ENCODE data around the gene ACSL4.
"Not testable (repeated sequence)": the region's sequence is repeated elsewhere in the genome, so short reads cannot be mapped to it uniquely, and the experiment has no call there.

The ACSL4 gene

GRCh38 chrX:109751698-109752097 lies 18.6 kb upstream of the ACSL4 start:
- no peak for DNase-seq (ENCODE audit: low spot score)
- CTCF ChIA-PET: no interaction called here
- POLR2A ChIA-PET (ENCODE audit: low non-redundant PET): no interaction called here
- H3K27ac ChIP-seq: no peak overlapping the region
- TF ChIP-seq, protein P1, sequence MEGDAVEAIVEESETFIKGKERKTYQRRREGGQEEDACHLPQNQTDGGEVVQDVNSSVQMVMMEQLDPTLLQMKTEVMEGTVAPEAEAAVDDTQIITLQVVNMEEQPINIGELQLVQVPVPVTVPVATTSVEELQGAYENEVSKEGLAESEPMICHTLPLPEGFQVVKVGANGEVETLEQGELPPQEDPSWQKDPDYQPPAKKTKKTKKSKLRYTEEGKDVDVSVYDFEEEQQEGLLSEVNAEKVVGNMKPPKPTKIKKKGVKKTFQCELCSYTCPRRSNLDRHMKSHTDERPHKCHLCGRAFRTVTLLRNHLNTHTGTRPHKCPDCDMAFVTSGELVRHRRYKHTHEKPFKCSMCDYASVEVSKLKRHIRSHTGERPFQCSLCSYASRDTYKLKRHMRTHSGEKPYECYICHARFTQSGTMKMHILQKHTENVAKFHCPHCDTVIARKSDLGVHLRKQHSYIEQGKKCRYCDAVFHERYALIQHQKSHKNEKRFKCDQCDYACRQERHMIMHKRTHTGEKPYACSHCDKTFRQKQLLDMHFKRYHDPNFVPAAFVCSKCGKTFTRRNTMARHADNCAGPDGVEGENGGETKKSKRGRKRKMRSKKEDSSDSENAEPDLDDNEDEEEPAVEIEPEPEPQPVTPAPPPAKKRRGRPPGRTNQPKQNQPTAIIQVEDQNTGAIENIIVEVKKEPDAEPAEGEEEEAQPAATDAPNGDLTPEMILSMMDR (conservative IDR thresholded peaks at IDR 0.05; ENCODE audit: low read depth): no peak

DNA sequence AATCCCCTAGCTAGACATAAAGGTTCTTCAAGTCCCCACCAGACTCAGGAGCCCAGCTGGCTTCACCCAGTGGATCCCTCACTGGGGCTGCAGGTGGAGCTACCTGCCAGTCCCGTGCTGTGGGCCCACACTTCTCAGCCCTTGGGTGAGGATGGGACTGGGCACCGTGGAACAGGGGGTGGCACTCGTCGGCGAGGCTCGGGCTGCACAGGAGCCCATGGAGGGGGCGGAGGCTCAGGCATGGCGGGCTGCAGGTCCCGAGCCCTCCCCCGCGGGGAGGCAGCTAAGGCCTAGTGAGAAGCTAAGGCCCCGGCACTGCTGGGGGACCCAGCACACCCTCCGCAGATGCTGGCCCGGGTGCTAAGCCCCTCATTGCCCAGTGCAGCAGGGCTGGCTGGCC lies 16.1 kb upstream of the ACSL4 start:
- ChIA-PET POLR2A (ENCODE audit: low non-redundant PET) (no interaction called here), CTCF (interaction anchor here (0.7 kb wide), 1 partner anchor 671 kb away, joined by 3 read pairs; no protein-coding TSS in a partner anchor)
- no peak overlapping the region for H3K27ac ChIP-seq
- TF ChIP-seq, protein P1 (conservative IDR thresholded peaks at IDR 0.05; ENCODE audit: low read depth): no peak
- DNase-seq (ENCODE audit: low spot score): no peak

DNA sequence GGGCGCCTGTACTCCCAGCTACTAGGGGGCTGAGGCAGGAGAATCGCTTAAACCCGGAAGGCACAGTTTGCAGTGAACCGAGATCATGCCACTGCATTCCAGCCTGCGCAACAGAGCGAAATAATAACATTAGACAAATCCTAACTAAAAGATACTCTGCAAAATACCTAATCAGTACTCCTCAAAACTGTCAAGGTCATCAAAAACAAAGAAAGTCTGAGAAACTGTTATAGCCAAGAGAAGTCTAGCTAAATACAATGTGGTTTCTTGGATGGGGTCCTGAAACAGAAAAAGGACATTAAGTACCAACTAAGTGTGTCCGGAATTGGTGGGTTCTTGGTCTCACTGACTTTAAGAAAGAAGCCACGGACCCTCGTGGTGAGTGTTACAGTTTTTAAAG lies 14.6 kb upstream of the ACSL4 start:
- POLR2A ChIA-PET (ENCODE audit: low non-redundant PET): no interaction called here
- TF ChIP-seq, protein P1 (conservative IDR thresholded peaks at IDR 0.05; ENCODE audit: low read depth): no peak
- CTCF ChIA-PET: interaction anchor here (0.6 kb wide), 1 partner anchor 24 kb away, joined by 3 read pairs; no protein-coding TSS in a partner anchor
- no peak overlapping the region for H3K27ac ChIP-seq
- DNase-seq (ENCODE audit: low spot score): no peak

- no peak for DNase-seq (ENCODE audit: low spot score)
- TF ChIP-seq, protein P1 (conservative IDR thresholded peaks at IDR 0.05; ENCODE audit: low read depth): no peak
- POLR2A ChIA-PET (ENCODE audit: low non-redundant PET): no interaction called here
- CTCF ChIA-PET: interaction anchor here (0.6 kb wide), 1 partner anchor 9 kb away, joined by 3 read pairs; no protein-coding TSS in a partner anchor
- no peak overlapping the region for H3K27ac ChIP-seq
Measured at GRCh38 chrX:109742722-109743121, 9.7 kb upstream of the ACSL4 start.

DNA sequence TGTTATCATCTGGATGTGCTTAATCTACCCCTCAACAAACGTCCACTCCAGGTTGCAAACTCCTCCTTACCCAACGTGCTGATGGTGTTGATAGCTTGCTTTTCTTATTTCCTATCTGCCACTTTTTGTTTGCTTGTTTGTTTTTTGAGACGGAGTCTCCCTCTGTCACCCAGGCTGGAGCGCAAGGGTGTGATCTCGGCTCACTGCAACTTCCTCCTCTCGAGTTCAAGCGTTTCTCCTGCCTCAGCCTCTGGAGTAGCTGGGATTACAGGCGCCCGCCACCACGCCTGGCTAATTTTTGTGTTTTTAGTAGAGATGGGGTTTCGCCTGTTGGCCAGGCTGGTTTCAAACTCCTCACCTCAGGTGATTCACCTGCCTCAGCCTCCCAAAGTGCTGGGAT lies 7.8 kb upstream of the ACSL4 start:
- CTCF ChIA-PET; DNase-seq (ENCODE audit: low spot score); H3K27ac ChIP-seq; POLR2A ChIA-PET (ENCODE audit: low non-redundant PET): not testable (repeated sequence)

DNA sequence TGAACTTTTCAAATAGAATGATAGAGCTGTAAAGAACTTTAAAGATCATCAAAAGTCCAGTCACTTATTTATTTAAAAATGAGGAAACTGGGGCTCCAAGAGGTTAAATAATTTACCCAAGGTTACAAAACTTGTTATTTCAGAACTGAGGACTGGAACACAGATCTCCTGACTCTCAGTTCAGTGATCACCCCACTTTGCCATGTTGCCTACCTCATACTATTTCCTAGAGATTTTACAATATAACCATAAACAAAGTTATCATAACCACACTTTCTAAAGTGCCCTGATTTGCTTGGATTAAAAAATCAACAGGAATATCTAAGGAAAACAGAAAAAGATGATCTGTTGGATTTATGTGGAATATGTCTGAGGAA lies 7.4 kb upstream of the ACSL4 start:
- POLR2A ChIA-PET (ENCODE audit: low non-redundant PET): no interaction called here
- no peak overlapping the region for H3K27ac ChIP-seq
- CTCF ChIA-PET: no interaction called here
- DNase-seq (ENCODE audit: low spot score): no peak
- TF ChIP-seq, protein P1 (conservative IDR thresholded peaks at IDR 0.05; ENCODE audit: low read depth): no peak

DNA sequence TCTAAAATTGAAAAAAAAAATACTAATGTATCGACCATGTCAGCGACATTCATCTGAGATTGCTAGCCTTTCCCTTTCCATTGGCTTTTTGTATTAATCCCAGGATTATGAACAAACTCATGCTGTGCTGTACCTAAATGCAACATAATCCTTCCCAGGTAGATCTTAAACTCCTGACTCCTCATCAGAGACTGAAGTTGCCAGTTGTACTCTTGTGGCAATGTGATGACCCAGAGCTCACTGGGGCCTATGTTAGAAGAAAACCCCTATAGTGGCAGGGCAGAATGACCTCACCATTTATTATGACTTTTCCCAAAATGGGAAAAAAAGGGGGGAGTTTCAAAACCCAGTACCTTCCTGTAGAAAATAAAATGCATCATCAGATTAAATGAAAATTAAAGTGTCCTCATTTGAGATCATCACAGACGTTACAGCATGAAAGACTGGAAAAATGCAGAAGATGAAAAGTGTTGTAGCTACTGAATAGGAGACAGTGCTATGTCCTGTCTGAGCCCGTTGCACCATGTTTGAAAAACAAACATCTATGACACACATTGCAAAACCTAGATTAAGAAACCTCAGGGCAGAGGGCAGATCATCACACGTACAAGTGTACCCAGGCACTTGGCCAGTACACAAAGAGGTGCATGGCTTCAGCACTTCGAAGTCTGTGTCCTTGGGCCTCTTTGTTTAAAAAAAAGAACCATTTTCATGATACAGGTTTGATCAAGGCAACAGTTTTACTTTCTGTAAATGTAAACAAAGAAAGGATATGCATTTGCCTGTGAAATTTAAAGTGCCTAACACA lies 6.8 kb upstream of the ACSL4 start:
- H3K27ac ChIP-seq: no peak overlapping the region
- POLR2A ChIA-PET (ENCODE audit: low non-redundant PET): no interaction called here
- TF ChIP-seq, protein P1 (conservative IDR thresholded peaks at IDR 0.05; ENCODE audit: low read depth): no peak
- CTCF ChIA-PET: no interaction called here
- DNase-seq (ENCODE audit: low spot score): peak; percentile 18
